Epithelial cell of esophagus (primary cell): ENCODE results near the gene ARMCX2.
"Not testable (repeated sequence)": the region's sequence is repeated elsewhere in the genome, so short reads cannot be mapped to it uniquely, and the experiment has no call there.

Experiments
- DNase-seq: peaks from one replicate; pipeline ENCODE4 v3.0.0; 2010; ENCODE audit warnings: low read depth
- H3K4me3 ChIP-seq: 2 replicates; pipeline ENCODE4 v1.5.1; 2011; ENCODE audit warnings: mild to moderate bottlenecking, low read length, control low read depth
- TF ChIP-seq, protein P1 (sequence below): IDR thresholded peaks from 2 replicates; pipeline ENCODE4 v1.5.1; 2011; ENCODE audit warnings: low read depth, mild to moderate bottlenecking, low read length, control low read depth, inconsistent platforms; ENCODE audit not compliant: insufficient read depth; ENCODE audit errors: missing control alignments

Gene ARMCX2

DNA sequence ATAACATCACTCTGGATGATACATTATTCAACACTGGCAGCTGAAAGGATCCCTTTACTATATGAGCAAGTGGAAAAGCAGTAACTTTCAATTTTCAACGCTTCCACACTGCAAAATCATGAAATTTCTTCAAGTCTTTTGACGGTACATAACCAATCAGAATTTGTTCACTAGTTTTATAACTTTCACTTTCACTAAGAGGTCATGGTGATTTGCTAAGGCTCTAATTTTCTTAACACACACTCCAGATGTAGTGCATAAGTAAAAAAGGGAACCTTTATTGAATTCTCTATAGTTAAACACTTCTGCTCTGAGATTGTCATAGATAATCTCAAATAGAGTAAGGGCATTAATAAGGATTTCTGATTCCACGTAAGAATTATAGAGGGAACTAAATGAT lies 4.1 kb downstream of the ARMCX2 start:
- DNase-seq = no peak
- no peak overlapping the region for H3K4me3 ChIP-seq
- TF ChIP-seq, protein P1, sequence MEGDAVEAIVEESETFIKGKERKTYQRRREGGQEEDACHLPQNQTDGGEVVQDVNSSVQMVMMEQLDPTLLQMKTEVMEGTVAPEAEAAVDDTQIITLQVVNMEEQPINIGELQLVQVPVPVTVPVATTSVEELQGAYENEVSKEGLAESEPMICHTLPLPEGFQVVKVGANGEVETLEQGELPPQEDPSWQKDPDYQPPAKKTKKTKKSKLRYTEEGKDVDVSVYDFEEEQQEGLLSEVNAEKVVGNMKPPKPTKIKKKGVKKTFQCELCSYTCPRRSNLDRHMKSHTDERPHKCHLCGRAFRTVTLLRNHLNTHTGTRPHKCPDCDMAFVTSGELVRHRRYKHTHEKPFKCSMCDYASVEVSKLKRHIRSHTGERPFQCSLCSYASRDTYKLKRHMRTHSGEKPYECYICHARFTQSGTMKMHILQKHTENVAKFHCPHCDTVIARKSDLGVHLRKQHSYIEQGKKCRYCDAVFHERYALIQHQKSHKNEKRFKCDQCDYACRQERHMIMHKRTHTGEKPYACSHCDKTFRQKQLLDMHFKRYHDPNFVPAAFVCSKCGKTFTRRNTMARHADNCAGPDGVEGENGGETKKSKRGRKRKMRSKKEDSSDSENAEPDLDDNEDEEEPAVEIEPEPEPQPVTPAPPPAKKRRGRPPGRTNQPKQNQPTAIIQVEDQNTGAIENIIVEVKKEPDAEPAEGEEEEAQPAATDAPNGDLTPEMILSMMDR = no peak

DNA sequence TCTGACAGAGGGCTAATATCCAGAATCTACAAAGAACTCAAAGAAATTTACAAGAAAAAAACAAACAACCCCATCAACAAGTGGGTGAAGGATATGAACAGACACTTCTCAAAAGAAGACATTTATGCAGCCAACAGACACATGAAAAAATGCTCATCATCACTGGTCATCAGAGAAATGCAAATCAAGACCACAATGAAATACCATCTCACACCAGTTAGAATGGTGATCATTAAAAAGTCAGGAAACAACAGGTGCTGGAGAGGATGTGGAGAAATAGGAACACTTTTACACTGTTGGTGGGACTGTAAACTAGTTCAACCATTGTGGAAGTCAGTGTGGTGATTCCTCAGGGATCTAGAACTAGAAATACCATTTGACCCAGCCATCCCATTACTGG lies 11.9 kb downstream of the ARMCX2 start:
- not testable (repeated sequence) for DNase-seq, H3K4me3 ChIP-seq

DNA sequence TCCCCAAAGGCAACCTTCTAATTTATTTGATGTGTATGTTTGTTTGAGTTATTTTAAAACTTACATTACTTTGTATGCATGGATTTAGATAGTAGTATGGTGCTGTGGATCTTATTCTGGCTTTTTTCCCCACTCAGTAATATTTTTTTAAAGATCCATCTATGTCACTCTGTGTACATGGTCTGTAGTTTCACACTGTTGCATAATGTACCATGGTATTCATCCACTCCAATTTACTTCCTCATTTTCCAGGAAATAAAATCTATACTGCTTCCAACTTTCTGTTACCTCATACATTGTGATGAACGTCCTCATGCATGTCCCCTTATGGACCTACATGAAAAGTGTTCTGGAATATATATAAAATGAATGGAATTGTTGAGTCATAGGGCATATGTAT lies 17.6 kb downstream of the ARMCX2 start:
- H3K4me3 ChIP-seq = no peak overlapping the region
- TF ChIP-seq, protein P1 = no peak
- DNase-seq = no peak

- DNase-seq = no peak
- TF ChIP-seq, protein P1 = no peak
- no peak overlapping the region for H3K4me3 ChIP-seq
Observed at GRCh38 chrX:101639583-101639982, 20.1 kb downstream of the ARMCX2 start.

DNA sequence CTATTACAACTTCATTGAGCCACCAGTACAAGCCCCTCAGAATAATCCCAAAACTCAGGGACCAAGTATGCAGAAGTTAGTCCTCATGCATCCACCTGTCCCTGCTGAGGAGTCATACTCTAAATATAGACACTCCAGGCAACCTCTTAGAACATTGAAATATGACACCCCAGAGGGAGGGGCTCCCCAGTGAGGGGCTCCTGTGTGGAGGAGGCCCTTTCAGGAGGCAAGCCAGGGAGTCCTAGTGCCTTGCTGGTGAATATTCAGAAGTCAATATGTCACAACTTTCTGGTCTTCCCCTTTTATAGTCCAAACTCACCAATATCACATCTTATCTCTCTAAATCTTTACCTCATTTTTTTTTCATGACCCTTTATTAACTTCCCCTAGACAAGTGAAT lies 40.3 kb downstream of the ARMCX2 start:
- TF ChIP-seq, protein P1 = no peak
- DNase-seq = no peak
- H3K4me3 ChIP-seq = no peak overlapping the region

DNA sequence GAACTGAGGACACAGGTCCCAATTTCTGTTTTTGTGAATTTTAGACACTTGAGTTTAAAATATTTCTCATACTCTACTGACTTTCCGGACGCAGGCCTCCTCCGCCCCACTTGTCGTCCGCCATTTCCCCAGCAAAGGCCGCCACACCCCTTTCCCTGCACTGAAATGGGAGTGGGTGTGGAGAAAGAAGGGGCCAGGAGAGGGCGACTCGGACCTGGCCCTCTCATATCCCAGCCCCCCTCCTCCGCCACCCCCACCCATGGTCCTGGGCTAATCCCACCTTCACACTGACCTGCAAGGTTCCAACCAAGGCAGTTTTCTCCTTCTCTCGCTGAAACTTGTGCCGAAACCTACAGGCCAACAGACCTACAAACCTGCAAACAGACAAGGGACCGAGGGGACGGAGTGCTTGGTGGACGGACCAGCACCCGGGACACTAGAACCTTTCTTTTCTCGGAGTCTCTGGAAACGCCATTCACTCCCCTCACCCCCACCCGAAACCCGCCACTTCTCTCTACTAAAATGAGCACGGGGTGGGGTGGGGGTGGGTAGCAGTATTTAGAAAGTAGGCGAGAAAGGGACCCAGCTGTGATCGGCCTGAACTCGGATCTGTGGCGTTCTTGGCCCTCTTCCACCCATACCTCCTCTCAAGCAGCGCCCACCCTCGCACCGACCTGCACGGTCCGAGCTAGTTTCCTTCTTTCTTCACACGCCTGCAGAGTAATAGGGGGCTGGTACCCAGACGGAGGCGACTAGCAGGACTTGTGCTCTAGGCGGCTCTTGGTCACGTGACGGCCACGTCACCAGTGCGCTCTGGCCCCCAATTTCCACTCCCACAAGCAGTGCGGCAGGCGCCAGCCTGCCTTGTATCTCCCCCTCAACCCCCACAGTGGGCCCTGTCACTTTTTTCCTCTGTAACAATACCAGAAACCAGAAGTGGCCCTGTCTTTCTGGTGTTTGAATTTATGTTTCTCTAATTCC lies 42.1 kb downstream of the ARMCX2 start, which contains the start of gene ARMCX6:
TSS of gene ARMCX6 (minus strand) at position 790 of the 981 bp plus-strand sequence. CDS start 1,380 bp downstream, outside the sequence.
- TF ChIP-seq, protein P1 = peak; percentile 23
- peak within 1 kb of the TSS; percentile 71 for H3K4me3 ChIP-seq
- DNase-seq = peak; percentile 68

DNA sequence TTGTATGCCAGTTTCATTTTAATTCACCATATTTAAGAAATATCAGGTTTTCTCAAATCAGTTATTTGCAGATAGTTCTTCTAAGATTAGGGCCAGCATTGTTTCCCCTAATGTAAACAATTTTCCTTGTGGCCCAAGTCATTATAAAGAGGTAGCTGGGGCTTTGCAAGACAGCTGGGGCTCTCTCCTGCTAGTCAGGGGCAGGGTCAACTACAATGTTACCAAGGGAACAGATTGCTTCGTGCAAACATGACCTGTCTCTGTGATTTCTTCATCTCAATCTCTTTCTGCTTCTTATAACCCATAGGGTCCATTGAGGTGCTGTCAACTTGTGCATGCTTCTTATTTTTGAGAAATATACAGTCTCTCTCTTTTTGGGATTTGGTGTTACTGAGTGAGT lies 53.9 kb downstream of the ARMCX2 start:
- no peak for DNase-seq
- no peak overlapping the region for H3K4me3 ChIP-seq
- TF ChIP-seq, protein P1 = no peak
